Measurements from ENCODE around the gene CARD14.

The CARD14 gene

GRCh38 chr17:80212511-80212910 is 42.7 kb downstream of the CARD14 start:
- DNase-seq (ENCODE audit: low read depth), result no peak

GRCh38 chr17:80212962-80213642 is 43.3 kb downstream of the CARD14 start:
- no peak for DNase-seq (ENCODE audit: low read depth)

- no peak for DNase-seq (ENCODE audit: low read depth)
Observed at GRCh38 chr17:80213643-80213975, 43.8 kb downstream of the CARD14 start.

GRCh38 chr17:80214012-80214877 is 44.4 kb downstream of the CARD14 start:
- DNase-seq (ENCODE audit: low read depth), result no peak

- DNase-seq (ENCODE audit: low read depth), result no peak
Observed at GRCh38 chr17:80214878-80215210, 45.0 kb downstream of the CARD14 start.

GRCh38 chr17:80216473-80217456 is 46.9 kb downstream of the CARD14 start:
- DNase-seq (ENCODE audit: low read depth), result no peak

GRCh38 chr17:80217703-80218362 is 48.0 kb downstream of the CARD14 start:
- DNase-seq (ENCODE audit: low read depth), result no peak

GRCh38 chr17:80218391-80218790 is 48.6 kb downstream of the CARD14 start:
- DNase-seq (ENCODE audit: low read depth), result no peak

- peak; percentile 89 for DNase-seq (ENCODE audit: low read depth)
Observed at GRCh38 chr17:80219013-80219762, 49.4 kb downstream of the CARD14 start.

GRCh38 chr17:80219763-80220053 is 49.9 kb downstream of the CARD14 start:
- no peak for DNase-seq (ENCODE audit: low read depth)

GRCh38 chr17:80220054-80220735 is 50.4 kb downstream of the CARD14 start, which contains the start of the genes SGSH and SLC26A11:
Gene SGSH (minus strand): TSS chr17:80220333. CDS start chr17:80220313, 20 bp downstream.
Gene SLC26A11 (plus strand): TSS chr17:80220427. CDS start chr17:80221561, 1,134 bp downstream.
- peak; percentile 43 for DNase-seq (ENCODE audit: low read depth)

- DNase-seq (ENCODE audit: low read depth), result no peak
Observed at GRCh38 chr17:80220736-80221215, 50.9 kb downstream of the CARD14 start.

GRCh38 chr17:80221351-80222105 is 51.7 kb downstream of the CARD14 start:
- DNase-seq (ENCODE audit: low read depth), result no peak

- no peak for DNase-seq (ENCODE audit: low read depth)
Observed at GRCh38 chr17:80222376-80223141, 52.7 kb downstream of the CARD14 start.

- DNase-seq (ENCODE audit: low read depth), result no peak
Observed at GRCh38 chr17:80223142-80223815, 53.4 kb downstream of the CARD14 start.

- DNase-seq (ENCODE audit: low read depth), result no peak
Observed at GRCh38 chr17:80223838-80224497, 54.1 kb downstream of the CARD14 start.

GRCh38 chr17:80224683-80225082 is 54.9 kb downstream of the CARD14 start:
- no peak for DNase-seq (ENCODE audit: low read depth)

- no peak for DNase-seq (ENCODE audit: low read depth)
Observed at GRCh38 chr17:80225230-80225629, 55.4 kb downstream of the CARD14 start.

Data from T-helper 22 cell (primary cell).